Measurements from ENCODE around the gene DCHS1.

GRCh38 chr11:6615882-6616585, 39.6 kb downstream of the DCHS1 start:
- TF ChIP-seq CTCF (conservative IDR thresholded peaks at IDR 0.05 in 1 of 2, IDR thresholded peaks at IDR 0.05 in 1 of 2; ENCODE audit: low read depth in 1 of 2, low read length in 2 of 2), result no peak
- no peak for TF ChIP-seq EZH2 (IDR thresholded peaks at IDR 0.05; ENCODE audit: low read length, missing control alignments)
